ENCODE measurements around the gene LEFTY1.
"Not testable (repeated sequence)": the region's sequence is repeated elsewhere in the genome, so short reads cannot be mapped to it uniquely, and the experiment has no call there.

LEFTY1 gene

GRCh38 chr1:225914947-225915346, 26.0 kb upstream of the LEFTY1 start:
- no peak for DNase-seq

GRCh38 chr1:225914391-225914790, 25.4 kb upstream of the LEFTY1 start:
- DNase-seq = no peak

GRCh38 chr1:225911191-225912130, 22.5 kb upstream of the LEFTY1 start:
- DNase-seq = no peak

DNA sequence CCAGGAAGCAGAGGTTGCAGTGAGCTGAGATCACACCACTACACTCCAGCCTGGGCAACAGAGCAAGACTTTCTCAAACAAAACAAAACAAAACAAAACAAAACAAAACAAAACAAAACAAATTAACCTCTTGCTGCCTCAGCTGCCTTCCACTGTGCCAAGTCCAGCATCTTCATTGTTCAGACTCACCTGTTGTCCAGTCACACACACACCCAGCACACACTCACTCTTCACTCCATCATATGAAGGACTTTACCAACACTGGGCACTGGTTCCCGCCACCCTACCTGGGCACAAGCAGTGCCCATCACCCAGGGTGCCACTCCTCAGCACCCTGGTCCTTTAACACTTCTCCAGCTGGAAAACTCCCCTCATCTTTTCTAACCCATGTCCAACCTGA, 20.5 kb upstream of the LEFTY1 start:
- DNase-seq = peak; percentile 38

DNA sequence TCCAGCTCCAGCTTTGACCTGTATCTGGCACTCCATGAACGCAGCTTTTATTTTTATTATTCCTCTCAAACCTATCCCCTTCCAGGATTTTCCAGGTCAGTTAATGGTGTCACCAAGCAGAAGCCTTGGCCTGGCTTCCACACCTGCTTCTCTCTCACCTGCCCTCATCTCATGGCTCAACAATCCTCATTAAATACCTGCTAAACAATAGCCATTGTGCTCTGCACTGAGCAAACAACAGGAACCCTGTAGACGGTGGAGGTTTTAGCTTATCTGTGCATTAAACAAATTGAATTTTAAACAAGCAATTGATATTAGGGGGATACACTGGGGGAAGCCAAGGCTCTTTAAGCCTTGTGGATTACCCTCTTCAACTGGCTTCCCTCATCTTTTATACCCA, 19.8 kb upstream of the LEFTY1 start:
- peak; percentile 94 for DNase-seq

- peak; percentile 67 for DNase-seq
Observed at GRCh38 chr1:225908013-225908640, 19.2 kb upstream of the LEFTY1 start.

DNA sequence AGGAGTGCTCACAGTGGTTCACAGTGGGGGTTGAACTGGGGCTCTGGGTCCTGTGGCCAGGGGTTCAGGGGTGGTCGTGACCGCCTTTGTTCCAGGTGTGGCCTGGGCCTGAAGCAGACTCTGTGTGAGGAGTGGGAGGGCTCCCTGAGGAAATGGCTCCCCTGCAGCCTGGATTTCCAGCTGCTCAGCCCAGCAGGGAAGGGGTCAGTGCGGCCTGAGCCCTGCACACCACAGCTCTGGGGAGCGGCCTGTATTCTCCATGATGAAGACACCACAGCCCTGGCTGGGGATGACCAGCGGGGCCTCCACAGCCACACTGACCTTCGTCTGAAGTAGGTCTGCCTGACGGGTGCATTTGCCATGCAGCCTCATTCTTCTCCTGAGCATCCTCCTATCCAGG, 18.4 kb upstream of the LEFTY1 start:
- no peak for DNase-seq

DNA sequence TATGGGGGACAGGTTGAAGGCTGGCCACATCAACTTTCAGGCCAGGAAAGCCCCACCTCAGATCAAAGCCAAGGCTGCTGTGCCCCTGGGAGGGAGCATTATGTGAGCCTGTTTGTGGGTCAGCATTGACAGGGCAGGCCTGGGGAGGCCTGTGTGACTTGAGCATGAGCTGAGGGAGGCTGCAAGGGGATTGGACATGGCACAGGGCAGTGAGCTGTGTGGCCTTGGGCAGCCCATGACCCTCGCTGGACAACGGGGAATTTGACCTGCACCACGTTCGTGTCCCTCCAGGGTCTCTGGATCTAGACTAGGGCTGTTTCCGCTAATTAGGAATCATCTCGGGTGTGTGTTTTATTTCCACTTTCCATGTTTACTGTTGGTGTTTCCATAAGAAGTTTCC, 17.5 kb upstream of the LEFTY1 start:
- no peak for DNase-seq

DNA sequence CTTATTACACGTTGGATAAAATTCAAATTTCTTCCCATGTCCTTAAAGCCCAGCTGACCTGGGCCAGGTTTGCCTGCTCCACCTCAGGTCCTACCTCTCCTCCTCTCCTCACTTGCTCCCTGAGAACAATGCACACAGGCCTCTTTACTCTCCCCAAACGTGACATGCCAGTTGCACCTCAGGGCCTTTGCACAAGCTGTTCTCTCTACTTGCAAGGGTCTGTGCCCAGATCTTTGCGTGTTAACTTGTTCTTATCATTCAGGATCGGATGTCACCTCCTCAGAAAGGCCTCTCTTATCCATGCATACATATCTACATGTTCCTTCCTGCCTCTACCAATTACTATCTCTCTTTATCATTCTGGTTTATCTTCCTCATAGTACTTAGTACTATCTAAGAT, 14.7 kb upstream of the LEFTY1 start:
- no peak for DNase-seq

DNA sequence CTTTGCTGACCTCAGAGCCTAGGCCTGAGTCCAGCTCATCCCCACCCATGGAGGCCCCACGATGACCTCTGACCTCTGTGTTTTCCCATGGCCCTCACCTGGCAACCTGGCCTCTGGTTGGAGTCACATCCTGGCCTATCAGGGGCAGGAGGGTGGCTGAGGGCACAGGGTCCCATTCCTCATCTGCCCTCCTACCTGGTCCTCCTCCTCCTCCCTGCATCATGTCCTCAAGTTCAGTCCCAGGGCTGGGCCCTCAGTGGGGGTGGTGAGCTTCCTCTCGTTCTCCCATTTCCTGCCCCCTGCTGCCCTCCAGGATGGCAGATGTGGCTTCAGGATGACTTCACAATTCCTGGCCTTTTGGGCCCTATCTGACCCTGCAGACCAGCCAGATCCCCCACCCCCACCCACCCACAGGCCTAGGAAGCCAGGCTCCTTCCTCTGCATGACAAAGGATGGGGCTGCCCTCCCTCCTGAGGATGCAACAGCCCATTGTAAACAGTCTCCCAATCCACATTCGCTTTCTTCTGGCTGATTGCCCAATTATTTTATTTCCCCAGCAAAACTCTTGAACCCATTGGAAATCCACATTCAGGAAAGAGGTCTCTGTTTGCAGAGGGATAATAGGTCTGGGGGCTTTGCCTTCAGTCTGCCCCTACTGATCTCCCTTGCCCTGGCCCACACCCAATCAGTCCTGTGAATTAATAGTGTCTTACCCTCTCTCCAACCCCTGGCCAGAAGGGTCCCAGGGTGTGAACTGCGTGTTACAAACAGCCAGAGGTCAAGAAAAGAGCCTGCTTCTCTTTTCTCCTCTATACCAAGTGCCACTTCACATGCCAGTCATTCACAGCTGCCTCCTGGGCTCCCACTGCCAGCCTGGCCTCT, 10.3 kb upstream of the LEFTY1 start:
- DNase-seq = peak; percentile 62

GRCh38 chr1:225897595-225898514, 8.9 kb upstream of the LEFTY1 start:
- DNase-seq = peak; percentile 98

DNA sequence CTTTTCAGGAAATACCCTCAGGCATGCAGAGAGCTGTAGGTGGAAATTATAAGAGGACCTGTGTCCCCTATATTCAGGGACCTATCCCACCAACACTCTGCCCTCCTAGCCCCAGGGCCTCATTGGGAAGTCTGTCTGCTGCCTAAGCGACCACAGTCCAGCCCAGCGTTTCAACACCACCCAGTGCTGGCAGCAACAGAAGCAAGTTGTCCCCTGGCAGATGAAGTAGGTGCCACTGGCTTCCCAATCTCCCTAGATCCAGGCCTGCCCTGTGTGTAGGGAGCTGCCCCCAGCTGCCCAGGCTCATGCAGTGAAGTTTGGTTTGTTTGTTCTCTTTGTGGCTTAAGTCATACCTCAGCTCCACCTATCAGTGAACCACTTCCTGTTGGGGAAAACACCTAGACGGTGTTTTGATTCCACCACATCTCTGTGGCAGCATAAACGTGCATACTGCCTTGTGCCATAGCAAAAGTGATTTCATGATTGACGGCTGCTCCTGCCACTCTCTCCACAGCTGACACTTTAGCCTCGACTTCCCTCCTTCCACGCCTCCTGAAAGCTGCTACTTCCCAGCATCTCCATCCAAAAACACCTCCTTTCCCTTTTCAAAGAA, 8.1 kb upstream of the LEFTY1 start:
- DNase-seq = peak; percentile 97

GRCh38 chr1:225896494-225896893, 7.5 kb upstream of the LEFTY1 start:
- DNase-seq = no peak

- DNase-seq = no peak
Observed at GRCh38 chr1:225892307-225892706, 3.4 kb upstream of the LEFTY1 start.

DNA sequence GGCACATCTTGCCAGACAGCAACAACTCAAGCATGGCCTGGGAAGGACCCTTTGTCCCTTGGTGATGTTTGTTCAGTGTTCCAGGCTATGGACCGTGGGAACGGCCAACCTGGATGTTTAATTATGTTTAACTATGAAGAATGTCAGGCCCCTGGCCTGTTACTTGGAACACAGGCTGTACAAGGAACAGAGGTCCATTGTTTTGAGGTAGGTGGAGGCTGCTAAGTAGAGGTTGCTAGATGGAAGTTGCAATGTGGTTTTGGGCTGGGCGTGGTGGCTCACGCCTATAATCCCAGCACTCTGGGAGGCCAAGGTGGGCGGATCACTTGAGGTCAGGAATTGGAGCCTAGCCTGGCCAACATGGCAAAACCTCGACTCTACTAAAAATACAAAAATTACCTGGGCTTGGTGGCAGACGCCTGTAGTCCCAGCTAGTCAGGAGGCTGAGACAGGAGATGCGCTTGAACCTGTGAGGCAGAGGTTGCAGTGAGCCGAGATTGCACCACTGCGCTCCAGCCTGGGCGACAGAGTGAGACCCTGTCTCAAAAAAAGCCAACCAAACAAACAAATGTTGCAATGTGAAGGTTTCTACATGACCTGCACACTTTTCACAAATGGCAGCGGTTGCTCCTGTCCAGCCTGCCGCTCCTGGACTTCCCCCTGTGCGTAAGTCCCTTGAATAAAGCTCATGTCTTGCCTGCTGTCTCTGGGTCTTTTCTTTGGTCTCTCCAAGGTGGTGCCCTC, 2.5 kb upstream of the LEFTY1 start:
- no peak for DNase-seq

GRCh38 chr1:225890346-225891228, 1.6 kb upstream of the LEFTY1 start:
- no peak for DNase-seq

- no peak for DNase-seq
Observed at GRCh38 chr1:225889743-225890142, 797 bp upstream of the LEFTY1 start.

GRCh38 chr1:225888289-225888897, 553 bp downstream of the LEFTY1 start:
- DNase-seq = peak; percentile 79

DNA sequence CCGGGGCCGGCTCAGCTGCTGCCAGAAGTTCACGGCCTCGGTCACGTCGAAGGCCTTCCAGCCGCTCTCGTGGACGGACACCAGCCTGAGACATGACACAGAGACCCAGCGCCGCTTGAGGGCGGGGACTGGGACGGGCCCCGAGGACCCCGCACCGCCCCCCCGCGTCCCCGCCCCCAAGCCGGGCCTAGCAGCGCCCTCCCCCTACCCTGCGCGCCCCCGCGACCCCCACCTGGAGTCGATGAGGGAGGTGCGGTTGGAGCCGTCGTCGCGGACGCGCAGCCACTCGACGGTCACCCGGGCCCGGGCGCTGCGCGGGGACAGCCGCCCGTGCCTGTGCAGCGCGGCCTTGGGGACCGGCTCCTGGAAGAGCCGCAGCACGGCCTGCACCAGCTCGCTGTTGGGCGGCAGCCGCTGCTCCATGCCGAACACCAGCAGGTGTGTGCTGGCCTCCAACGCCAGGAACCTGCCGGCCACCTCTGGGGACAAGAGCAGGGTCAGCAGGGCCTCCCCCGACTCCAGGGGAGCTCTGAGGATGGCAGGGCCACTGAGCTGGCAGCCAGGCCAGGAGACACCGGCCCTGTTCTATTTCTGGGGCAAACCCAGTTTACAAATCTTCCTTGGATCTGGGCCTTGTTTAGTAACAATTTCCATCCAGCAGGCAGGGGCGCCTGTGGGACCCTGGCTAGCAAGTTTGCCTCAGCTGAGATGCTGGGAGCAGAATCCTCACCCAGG, 1.2 kb downstream of the LEFTY1 start:
- DNase-seq = not testable (repeated sequence)
